ENCODE results near the gene PPIE.

PPIE gene

DNA sequence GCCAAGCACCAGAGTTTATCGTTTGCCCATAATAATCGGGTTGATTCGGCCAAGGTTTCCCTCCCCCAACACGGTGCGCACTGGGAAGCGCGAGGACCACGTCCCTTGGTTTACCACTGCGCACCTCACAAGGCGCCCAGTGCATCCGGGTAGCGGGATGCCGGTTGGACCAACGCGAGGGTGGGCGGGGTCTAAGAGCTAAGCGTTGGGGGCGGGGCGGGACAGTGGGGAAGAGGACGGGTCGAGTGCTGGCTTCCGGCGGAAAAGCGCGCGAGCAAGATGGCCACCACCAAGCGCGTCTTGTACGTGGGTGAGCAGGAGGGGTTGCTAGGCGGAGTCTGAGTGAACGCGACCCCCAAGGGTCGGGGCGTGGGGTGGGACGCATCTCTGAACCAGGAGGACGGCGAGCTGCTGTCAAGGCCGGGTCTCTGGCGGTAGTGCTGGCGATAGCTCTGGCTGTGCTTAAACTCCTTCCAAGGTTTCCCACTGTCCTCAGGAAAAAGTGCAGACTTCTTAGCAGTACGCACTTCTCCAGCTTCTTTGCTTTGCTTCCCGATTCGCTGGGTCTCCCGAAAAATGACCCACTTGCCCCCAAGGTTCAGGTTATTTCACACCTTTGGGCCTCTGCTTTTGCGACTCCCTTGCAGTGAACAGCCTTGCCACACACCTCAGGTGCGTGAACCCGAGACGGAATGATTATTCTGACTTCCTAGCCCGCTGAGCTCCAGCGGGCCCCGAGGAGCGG lies at the start of gene PPIE:
PPIE (plus strand) TSS at position 261 of the 745 bp plus-strand sequence; CDS start at position 280, 19 bp downstream.
- TF ChIP-seq, protein P1, sequence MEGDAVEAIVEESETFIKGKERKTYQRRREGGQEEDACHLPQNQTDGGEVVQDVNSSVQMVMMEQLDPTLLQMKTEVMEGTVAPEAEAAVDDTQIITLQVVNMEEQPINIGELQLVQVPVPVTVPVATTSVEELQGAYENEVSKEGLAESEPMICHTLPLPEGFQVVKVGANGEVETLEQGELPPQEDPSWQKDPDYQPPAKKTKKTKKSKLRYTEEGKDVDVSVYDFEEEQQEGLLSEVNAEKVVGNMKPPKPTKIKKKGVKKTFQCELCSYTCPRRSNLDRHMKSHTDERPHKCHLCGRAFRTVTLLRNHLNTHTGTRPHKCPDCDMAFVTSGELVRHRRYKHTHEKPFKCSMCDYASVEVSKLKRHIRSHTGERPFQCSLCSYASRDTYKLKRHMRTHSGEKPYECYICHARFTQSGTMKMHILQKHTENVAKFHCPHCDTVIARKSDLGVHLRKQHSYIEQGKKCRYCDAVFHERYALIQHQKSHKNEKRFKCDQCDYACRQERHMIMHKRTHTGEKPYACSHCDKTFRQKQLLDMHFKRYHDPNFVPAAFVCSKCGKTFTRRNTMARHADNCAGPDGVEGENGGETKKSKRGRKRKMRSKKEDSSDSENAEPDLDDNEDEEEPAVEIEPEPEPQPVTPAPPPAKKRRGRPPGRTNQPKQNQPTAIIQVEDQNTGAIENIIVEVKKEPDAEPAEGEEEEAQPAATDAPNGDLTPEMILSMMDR (IDR thresholded peaks at IDR 0.05; ENCODE audit: extremely low read depth, insufficient read depth, missing control alignments), result no peak
- peak; percentile 89 for DNase-seq (ENCODE audit: low spot score)
- in situ Hi-C loops (cut with MboI; ENCODE audit: low pct_unique_long_range_greater_than_20kb, low sequenced_read_pairs, unreplicated experiment), result no loop called here

- in situ Hi-C loops (cut with MboI; ENCODE audit: low pct_unique_long_range_greater_than_20kb, low sequenced_read_pairs, unreplicated experiment), result no loop called here
- no peak for DNase-seq (ENCODE audit: low spot score)
- TF ChIP-seq, protein P1 (IDR thresholded peaks at IDR 0.05; ENCODE audit: extremely low read depth, insufficient read depth, missing control alignments), result no peak
Measured at GRCh38 chr1:39689214-39689613, 49.5 kb upstream of the PPIE start.

- in situ Hi-C loops (cut with MboI; ENCODE audit: low pct_unique_long_range_greater_than_20kb, low sequenced_read_pairs, unreplicated experiment), result no loop called here
- TF ChIP-seq, protein P1 (IDR thresholded peaks at IDR 0.05; ENCODE audit: extremely low read depth, insufficient read depth, missing control alignments), result no peak
- no peak for DNase-seq (ENCODE audit: low spot score)
Measured at GRCh38 chr1:39689635-39690034, 49.0 kb upstream of the PPIE start.

GRCh38 chr1:39690225-39690624 lies 48.5 kb upstream of the PPIE start:
- TF ChIP-seq, protein P1 (IDR thresholded peaks at IDR 0.05; ENCODE audit: extremely low read depth, insufficient read depth, missing control alignments), result no peak
- DNase-seq (ENCODE audit: low spot score), result no peak
- in situ Hi-C loops (cut with MboI; ENCODE audit: low pct_unique_long_range_greater_than_20kb, low sequenced_read_pairs, unreplicated experiment), result no loop called here

DNA sequence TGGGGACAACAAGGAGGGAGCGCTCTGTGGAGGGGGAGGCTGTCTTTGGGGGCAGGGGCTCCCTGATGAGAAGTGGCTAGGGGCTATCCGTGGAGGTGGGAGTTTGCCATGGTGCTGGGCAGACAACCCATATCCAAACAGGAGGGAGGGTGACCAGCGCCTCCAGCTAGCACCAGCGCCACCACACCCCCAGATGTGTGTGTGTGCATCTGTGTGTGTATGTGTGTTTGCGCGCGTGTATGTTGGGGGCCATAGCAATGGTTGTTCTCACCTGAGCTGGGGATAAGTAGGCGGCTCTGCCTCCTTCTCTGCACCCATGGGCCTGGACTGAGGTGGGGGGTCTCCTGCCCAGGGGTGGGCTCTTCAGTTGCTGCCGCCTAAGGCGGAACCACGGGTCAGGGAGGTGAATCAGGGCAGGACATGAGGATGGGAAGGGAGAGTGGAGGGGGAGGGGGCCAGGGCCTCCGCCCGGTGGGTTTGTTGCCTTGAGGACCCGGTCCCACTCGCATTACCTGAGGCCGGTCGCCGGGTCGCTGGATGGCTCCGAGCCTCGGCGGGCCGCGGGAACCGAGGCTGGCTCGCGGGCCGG lies 47.8 kb upstream of the PPIE start:
- TF ChIP-seq, protein P1 (IDR thresholded peaks at IDR 0.05; ENCODE audit: extremely low read depth, insufficient read depth, missing control alignments), result no peak
- in situ Hi-C loops (cut with MboI; ENCODE audit: low pct_unique_long_range_greater_than_20kb, low sequenced_read_pairs, unreplicated experiment), result no loop called here
- no peak for DNase-seq (ENCODE audit: low spot score)

- in situ Hi-C loops (cut with MboI; ENCODE audit: low pct_unique_long_range_greater_than_20kb, low sequenced_read_pairs, unreplicated experiment), result no loop called here
- peak; percentile 86 for DNase-seq (ENCODE audit: low spot score)
- TF ChIP-seq, protein P1 (IDR thresholded peaks at IDR 0.05; ENCODE audit: extremely low read depth, insufficient read depth, missing control alignments), result no peak
Measured at GRCh38 chr1:39691383-39692151, 47.1 kb upstream of the PPIE start, which contains the start of gene HPCAL4. Gene HPCAL4, minus strand, starts transcription at chr1:39691433. Its CDS starts 6,830 bp downstream, at chr1:39684603.
